GM18511 (cell line): Measurements from ENCODE around the gene ZNF667.

ENCODE experiments used
- ATAC-seq: cut with Tn5 transposase; IDR thresholded peaks from one replicate; pipeline ENCODE4 v1.9.1; 2021; ENCODE audit warnings: mild to moderate bottlenecking, moderate library complexity; ENCODE audit not compliant: unreplicated experiment

Gene ZNF667

DNA sequence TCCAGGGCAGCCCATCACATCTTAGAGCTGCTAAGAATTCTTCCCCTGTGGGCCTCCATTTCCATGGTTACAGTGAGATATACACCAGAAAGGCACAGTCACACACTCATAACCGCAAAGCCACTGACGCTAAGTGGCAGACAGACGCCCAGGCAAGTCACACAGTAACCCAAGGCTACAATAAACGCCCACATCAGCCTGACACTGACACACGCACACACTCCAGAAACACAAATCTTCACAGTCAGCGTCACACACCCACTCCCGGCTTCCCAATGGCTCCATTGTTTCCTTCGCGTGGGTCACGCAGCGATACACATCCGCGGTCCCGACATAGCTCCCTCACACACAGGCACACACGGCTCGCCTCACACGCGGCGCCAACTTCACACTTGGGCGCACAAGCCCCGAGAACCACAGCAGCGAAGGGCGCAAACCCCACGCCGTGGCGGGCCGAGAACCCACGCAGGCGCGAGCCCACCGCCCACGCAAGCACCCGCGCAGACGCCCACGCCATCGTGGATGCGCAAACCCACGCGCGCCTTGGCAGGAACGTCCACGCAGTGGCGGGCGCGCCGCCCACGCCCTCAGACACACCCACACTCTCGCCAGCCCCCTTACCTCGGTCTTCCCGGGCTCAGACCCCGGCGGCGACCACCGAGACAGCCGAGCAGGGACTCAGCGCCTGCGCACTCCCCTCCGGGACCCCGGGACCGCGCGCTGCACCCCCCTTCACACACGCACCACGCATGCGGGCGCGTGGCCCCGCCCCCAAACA is at the start of gene ZNF667:
TSS of gene ZNF667 (minus strand) at position 695 of the 778 bp plus-strand sequence. CDS start 14,975 bp downstream, outside the sequence.
- ATAC-seq: no peak

- ATAC-seq: no peak
Observed at GRCh38 chr19:56525214-56525860, 48.2 kb upstream of the ZNF667 start.

- no peak for ATAC-seq
Observed at GRCh38 chr19:56508290-56508778, 31.2 kb upstream of the ZNF667 start.

GRCh38 chr19:56507446-56508289 is 30.5 kb upstream of the ZNF667 start, which contains the start of gene ZNF471:
ZNF471 (plus strand) TSS chr19:56507855; CDS start chr19:56511572, 3,717 bp downstream.
- no peak for ATAC-seq

GRCh38 chr19:56504581-56504980 is 27.4 kb upstream of the ZNF667 start:
- ATAC-seq: no peak

- no peak for ATAC-seq
Observed at GRCh38 chr19:56491399-56491798, 14.3 kb upstream of the ZNF667 start.

DNA sequence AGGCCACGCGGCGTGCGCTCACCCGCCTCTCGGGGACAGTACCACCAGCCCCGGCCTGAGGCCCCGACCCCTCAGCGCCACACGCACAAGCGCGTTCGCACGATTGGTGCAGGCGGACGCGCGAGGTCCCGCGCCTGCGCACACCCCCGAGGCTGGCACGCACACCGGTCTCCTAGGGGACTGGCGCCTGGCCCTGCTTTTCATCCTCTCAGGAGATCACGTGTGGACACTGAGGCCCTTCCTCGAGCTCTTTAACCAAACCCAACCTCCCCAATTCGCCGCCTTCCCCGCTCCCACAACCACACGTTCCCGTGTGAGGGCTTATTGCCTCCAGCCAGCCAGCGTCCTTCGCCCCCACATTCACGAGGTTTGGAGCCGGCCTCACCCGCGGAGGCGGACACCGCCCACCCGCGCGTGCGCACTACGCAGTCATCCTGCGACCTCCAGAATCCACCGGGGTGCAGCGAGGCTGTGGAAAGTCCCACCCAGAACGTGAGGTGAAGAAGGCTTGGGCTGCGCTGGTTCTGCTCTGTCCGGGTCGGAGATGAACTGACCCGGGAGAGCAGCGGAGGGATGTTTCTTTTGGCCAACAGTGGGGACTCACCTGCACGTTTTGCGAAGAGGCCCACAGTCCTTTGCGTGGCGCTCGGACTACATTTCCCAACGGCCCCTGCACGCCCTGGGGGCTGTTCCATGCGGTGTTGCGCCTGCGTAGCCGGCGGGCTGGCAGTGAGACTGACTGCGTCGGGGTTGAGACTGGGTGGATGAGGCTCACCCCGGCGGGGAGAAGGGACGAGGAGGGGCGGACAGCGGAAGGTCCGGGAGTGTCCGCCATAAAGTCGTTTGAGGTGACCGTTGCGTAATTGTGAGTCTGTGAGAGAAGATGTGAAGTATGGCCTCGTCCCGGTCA is 539 bp upstream of the ZNF667 start:
- no peak for ATAC-seq

GRCh38 chr19:56476093-56476492 is 1.1 kb downstream of the ZNF667 start:
- no peak for ATAC-seq

DNA sequence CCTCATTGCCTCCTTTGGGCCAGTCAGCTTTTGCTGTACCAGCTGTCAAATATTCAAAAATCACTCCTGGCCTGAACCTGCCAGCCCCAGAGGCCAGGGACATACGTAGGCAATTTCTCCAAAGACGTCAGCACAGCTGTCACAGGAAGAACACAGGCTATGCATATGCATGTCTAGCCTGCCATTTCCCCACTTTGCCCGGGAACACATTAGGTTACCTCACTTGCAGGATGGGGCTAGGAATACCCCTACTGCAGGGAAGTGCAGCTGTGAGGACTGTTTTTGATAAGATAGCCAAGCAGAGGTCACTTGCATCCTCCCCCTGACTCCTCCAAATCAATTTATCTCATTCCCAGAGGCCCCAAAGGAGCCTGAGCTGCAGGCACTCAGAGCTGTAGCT is 2.8 kb downstream of the ZNF667 start:
- no peak for ATAC-seq

DNA sequence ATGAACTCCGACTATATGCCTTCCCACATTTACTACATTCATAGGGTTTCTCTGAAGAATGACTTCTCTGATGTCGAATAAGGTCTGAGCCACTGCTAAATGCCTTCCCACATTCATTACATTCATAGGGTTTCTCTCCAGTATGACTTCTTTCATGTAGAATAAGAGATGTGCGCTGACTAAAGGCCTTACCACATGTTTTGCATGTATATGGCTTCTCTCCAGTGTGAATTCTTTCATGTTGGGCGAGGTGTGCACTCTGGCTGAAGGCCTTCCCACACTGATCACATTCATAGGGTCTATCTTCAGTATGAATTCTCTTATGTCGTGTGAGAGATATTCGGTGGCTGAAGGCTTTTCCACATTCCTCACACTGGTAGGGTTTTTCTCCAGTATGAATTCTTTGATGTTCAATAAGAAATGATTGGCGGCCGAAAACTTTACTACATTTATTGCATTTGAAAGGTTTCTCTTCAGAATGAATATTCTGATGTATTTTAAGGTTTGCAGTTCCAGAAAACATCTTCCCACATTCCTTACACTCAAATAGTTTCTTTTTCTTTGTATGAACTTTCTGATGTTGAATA is 35.8 kb downstream of the ZNF667 start:
- ATAC-seq: no peak

DNA sequence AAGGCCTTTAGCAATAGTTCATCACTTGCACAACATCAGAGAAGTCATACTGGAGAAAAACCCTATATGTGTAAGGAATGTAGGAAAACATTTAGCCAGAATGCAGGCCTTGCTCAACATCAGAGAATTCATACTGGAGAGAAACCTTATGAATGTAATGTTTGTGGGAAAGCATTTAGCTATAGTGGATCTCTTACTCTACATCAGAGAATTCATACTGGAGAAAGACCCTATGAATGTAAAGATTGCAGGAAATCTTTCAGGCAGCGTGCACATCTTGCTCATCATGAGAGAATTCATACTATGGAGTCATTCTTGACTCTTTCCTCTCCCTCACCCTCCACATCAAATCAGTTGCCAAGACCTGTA is 53.2 kb downstream of the ZNF667 start:
- ATAC-seq: no peak

GRCh38 chr19:56423276-56423984 is 53.7 kb downstream of the ZNF667 start:
- ATAC-seq: no peak

DNA sequence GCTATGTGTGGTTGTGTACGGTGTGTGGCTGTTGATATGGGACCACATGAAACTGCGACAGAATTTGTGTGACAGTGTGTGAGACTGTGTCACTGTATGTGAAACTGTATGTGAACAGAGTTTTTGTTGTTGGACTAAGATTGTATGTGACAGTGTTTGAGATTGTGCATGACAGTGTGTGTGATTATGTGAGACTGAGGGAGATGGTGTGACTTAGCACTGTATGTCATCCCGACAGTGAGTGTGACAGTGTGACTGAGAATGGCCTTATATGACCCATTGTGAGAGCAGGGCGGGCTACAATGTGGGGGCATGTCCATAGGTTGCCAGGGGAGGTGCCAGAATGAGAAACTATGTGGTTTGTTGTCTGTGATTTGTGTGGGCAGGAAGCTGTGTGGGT is 72.1 kb downstream of the ZNF667 start:
- ATAC-seq: no peak

DNA sequence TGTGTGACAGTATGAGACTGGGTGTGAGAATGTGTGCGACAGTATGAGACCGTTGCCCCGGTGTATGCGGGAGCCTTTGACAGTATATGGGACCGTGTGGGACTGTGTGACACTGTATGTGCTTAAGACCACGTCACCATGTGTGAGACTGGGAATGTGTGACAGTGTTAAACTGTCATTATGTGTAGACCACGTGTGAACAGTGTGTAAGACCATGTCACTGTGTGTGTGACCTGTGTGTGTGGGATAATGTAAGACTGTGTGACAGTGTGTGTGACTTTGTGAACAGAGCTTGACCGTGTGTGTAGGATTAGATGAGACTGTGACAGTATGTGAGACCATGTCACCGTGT is 72.5 kb downstream of the ZNF667 start:
- ATAC-seq: no peak

GRCh38 chr19:56403764-56404704 is 73.1 kb downstream of the ZNF667 start, which contains the start of gene ZNF583:
ZNF583 (plus strand) TSS chr19:56404332; CDS start chr19:56407115, 2,783 bp downstream.
- ATAC-seq: peak; percentile 88

DNA sequence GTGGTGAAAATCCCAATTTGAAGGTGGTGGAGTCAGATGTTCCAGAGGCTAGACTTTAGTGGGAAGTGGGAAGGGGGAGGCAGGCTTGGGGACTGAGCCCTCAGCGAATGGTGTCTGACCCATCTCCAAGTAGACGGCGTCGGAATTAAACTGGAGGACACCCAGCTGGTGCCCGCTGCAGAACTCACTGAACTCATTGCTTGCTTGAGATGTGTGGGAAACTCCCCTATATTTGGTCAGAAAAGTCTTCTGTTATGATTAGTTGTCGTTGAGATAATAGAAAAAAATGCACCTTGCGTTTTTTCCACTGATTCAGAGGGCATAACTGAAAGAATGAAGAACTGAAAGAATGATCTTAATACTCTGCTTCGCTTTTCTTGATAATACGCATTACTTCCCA is 73.9 kb downstream of the ZNF667 start:
- no peak for ATAC-seq

DNA sequence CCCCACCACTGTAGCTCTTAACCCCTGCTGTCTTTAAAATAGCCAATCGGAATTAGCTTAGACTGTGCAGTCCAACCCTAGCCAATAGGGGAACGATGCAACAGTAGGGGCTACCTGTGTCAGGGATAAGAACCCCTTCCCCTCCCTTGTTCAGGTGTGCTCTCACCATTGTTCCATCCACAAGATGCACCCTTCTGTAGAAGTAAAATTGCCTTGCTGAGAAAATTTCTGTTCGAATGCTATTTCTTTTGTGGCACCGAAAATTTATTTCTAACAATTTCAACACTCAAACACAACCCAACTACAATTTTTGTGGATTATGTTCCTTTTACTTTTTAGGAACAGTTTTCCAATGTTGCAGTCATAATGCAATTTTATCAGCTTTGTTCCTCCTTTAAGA is 76.7 kb downstream of the ZNF667 start:
- ATAC-seq: no peak

- ATAC-seq: no peak
Observed at GRCh38 chr19:56398809-56399208, 78.3 kb downstream of the ZNF667 start.
